AG04449 (cell line): ENCODE data around the gene SFXN1.

Source experiments
- CTCF ChIA-PET: fragments of 350-600 bp; formaldehyde crosslinking; extraction: SDS; loops from one replicate; lab custom pipeline; 2021; ENCODE audit warnings: antibody characterized with exemption; lab: Yijun Ruan, JAX
- POLR2A ChIA-PET: fragments of 400-600, 350-600 bp; formaldehyde crosslinking; extraction: SDS; loops from one replicate; lab custom pipeline; 2020; ENCODE audit warnings: antibody characterized with exemption, inconsistent platforms; lab: Yijun Ruan, JAX
- DNase-seq: peaks from one replicate; pipeline ENCODE4 v3.0.0-alpha.2; 2010; ENCODE audit warnings: low read depth, low spot score
- H3K4me3 ChIP-seq: 2 replicates; pipeline ENCODE4 v1.5.1; 2011; ENCODE audit warnings: low read depth, mild to moderate bottlenecking, control low read depth, low read length
- TF ChIP-seq, protein P1 (sequence below): IDR thresholded peaks from one replicate; pipeline ENCODE4 v1.5.1; 2011; ENCODE audit warnings: mild to moderate bottlenecking, moderate library complexity, low read length, control low read depth, inconsistent platforms; ENCODE audit not compliant: insufficient read depth; ENCODE audit errors: missing control alignments

Gene SFXN1

DNA sequence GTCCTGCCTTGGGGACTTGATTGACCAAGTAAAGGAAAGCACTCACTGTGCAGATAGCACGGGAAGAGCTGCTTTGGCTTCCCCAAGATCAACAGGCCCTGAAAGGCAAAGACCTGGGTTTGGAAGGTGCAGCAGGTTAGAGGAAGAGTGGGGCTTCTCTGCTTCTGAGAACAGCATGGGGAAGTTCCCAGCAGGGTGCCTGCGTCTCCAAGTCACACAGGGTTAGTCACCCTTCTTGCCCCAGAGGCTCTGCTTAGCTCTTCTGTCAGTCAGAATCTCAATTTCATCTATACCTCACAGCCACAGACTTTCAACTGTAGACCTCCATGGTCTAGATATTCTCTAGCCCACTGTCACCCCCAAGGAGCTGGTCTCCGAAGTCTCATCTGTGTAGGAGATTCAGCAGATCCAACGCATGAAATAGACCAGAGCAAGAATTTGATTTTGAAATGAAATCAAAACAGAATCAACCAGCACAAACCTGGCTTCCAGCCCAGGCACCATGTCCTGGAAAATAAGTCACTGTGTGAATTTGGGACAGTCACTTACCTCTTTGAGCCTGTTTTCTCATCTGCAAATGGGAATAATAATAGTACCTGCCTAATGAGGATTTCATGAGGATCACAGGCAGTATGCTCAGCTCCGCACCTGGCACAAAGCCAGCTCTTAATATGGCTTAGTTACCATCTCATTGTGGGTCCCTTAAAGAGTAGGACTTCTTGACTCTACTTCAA is 64.0 kb downstream of the SFXN1 start:
- no peak for DNase-seq
- TF ChIP-seq, protein P1, sequence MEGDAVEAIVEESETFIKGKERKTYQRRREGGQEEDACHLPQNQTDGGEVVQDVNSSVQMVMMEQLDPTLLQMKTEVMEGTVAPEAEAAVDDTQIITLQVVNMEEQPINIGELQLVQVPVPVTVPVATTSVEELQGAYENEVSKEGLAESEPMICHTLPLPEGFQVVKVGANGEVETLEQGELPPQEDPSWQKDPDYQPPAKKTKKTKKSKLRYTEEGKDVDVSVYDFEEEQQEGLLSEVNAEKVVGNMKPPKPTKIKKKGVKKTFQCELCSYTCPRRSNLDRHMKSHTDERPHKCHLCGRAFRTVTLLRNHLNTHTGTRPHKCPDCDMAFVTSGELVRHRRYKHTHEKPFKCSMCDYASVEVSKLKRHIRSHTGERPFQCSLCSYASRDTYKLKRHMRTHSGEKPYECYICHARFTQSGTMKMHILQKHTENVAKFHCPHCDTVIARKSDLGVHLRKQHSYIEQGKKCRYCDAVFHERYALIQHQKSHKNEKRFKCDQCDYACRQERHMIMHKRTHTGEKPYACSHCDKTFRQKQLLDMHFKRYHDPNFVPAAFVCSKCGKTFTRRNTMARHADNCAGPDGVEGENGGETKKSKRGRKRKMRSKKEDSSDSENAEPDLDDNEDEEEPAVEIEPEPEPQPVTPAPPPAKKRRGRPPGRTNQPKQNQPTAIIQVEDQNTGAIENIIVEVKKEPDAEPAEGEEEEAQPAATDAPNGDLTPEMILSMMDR = no peak
- POLR2A ChIA-PET = no interaction called here
- CTCF ChIA-PET = interaction anchor here (0.7 to 1.2 kb wide), 2 partner anchors 9 to 17 kb away, joined by 3 to 9 read pairs; no protein-coding TSS in a partner anchor
- H3K4me3 ChIP-seq = no peak overlapping the region

DNA sequence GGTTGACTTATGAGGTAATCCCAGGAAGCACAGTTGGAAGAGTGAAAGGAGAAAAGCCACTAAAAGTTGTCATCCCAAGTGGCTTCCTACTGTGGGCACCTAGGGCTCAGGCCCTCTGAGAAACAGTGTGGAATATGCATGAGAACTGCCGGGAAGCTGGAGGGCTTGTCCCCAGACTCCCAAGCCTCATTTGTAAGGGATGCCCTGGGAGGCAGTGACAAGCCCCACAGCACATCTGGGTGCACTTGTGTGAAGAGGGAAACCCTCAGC is 64.5 kb downstream of the SFXN1 start:
- POLR2A ChIA-PET = no interaction called here
- CTCF ChIA-PET = interaction anchor here (1.2 kb wide), 1 partner anchor 9 kb away, joined by 9 read pairs; no protein-coding TSS in a partner anchor
- TF ChIP-seq, protein P1 = no peak
- H3K4me3 ChIP-seq = no peak overlapping the region
- DNase-seq = no peak

DNA sequence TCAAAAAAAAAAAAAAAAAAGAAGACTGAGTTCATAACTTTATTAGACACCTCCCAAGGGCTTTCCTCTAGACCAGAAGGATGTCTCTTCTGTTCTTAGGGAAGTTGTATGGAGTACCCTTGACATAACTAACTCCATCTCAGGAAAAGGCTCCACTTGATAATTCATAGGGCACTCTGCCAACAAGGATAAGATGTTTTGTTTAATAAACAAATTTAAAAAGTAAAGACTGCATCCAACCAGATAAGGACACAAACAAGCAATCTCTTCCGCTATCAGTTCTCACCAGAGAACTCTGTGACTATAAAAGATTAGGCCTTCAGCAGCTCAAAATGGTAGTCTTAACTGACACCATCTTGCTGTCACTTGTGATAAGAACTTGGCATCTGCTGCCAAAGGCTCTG is 65.8 kb downstream of the SFXN1 start:
- TF ChIP-seq, protein P1 = no peak
- H3K4me3 ChIP-seq = no peak overlapping the region
- DNase-seq = no peak
- POLR2A ChIA-PET = no interaction called here
- CTCF ChIA-PET = no interaction called here

DNA sequence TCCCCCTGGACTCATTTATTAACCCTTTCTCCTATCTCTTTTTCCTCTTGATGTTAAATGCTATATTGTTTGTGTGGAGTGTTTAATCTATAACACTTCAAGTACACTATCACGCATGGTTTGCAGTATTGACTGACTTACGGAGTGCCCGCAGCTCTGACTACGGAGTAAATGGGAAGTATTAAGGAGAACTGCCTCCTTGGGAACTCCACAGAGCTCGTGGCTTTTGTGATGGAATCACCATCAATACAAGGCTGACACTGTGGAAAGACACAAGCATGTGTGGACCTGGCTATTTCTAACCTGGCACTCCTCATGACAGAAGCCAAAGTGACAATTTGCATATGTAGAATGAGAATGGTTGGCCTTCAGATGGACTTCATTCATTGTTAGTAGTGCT is 66.2 kb downstream of the SFXN1 start:
- POLR2A ChIA-PET = no interaction called here
- CTCF ChIA-PET = interaction anchor here (1.4 to 1.7 kb wide), 2 partner anchors 9 to 11 kb away, joined by 6 to 7 read pairs; no protein-coding TSS in a partner anchor

DNA sequence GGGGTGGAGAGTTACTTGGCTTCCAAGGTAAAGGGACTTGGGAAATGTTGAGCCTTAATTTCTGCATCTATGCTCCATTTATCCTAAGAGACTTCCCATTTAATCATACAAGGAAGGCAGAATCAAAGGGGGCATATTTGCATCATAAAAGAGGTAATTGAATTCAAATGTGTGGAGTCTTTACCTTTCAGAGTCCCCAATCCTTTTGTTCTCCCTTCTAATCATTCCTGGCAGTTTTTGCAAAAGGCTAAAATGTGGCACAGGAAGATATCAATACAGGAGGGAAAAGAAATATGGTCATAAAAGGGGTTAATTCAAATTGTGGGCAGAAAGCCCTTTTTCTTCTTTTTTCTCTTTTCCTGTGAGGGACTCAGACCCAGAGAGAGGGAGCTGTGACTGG is 69.5 kb downstream of the SFXN1 start:
- no peak overlapping the region for H3K4me3 ChIP-seq
- ChIA-PET POLR2A (no interaction called here), CTCF (no interaction called here)
- DNase-seq = no peak
- TF ChIP-seq, protein P1 = no peak

More for the DNA sequence above, 66.2 kb downstream of the SFXN1 start:
- TF ChIP-seq, protein P1 = no peak
- H3K4me3 ChIP-seq = no peak overlapping the region
- no peak for DNase-seq

DNA sequence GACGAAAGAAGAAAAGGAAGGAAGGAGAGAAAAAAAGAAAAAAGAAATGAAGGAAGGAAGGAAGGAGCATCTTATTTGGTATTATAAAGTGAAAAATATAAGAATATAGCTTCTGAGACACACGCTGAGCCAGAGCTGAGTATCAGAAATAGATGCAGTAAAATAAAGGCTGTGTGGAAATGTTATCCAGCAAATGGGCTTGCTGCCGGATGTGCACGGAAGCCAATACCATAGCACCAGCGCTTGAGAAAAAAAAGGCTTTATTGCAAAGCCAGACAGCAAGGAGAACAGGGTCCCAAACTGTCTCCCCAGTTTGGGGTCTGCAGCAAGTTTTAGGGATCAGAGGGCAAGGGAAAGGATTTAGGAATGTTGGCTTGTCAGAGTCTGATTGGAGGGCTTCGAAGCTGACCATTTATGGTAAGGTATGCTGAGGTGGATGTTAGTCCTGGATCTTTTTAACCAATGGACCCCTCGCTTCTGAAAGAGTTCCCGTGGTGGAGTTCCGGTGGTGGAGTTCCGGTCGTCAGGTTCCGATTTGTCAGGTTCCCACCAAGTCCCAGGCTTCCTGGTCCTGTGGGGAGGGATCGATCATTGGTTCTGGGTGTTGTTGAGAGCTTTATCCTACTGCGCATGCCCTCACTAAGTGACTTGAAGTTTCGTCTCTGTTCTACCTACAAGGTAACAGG is 70.4 kb downstream of the SFXN1 start:
- DNase-seq = no peak
- ChIA-PET POLR2A (no interaction called here), CTCF (no interaction called here)
- H3K4me3 ChIP-seq = no peak overlapping the region
- TF ChIP-seq, protein P1 = no peak
